Prostate gland (tissue), 2 donors: ENCODE data around the gene EXTL1. TPM values are rescaled to one million over a fixed set of nuclear protein-coding genes. Genes with fewer than 3 reads are reported as not detected.

Experiments used
- DNase-seq: peaks from one replicate; pipeline ENCODE4 v3.0.0-alpha.2; 2019; ENCODE audit warnings: low spot score
- H3K27ac ChIP-seq, 2 donors: fragments of 200-600 bp; sonication (generic); 2 replicates each; pipeline ENCODE4 v1.5.1; 2017 to 2019
- H3K27me3 ChIP-seq: fragments of 200-600 bp; sonication (generic); replicated peaks from 2 replicates; pipeline ENCODE4 v1.5.1; 2019; ENCODE audit not compliant: insufficient read depth
- H3K36me3 ChIP-seq, 2 donors: fragments of 200-600 bp; sonication (generic); 1 replicate in 1 of 2; 2 replicates in 1 of 2; pipeline versions ENCODE4 v1.5.1 to v1.8.1; 2017 to 2019
- H3K4me1 ChIP-seq: fragments of 200-600 bp; sonication (generic); replicated peaks from 2 replicates; pipeline ENCODE4 v1.5.1; 2019
- H3K4me3 ChIP-seq, 2 donors: fragments of 200-600 bp; sonication (generic); 2 replicates each; pipeline ENCODE4 v1.5.1; 2017 to 2019
- H3K9me3 ChIP-seq: fragments of 200-600 bp; sonication (generic); 2 replicates; pipeline ENCODE4 v1.5.1; 2017
- POLR2A ChIP-seq: fragments of 450-650 bp; IDR thresholded peaks from one replicate; pipeline ENCODE4 v1.6.1; 2016; ENCODE audit warnings: antibody characterized with exemption, mild to moderate bottlenecking
- POLR2AphosphoS5 ChIP-seq: sonication (generic); formaldehyde crosslinking; IDR thresholded peaks from one replicate; pipeline ENCODE4 v1.6.1; 2017; ENCODE audit warnings: antibody characterized with exemption
- WGBS: methylation state at CpG from one replicate; pipeline ENCODE4 v1.1.5; 2018; 5-methylcytosine and 5-hydroxymethylcytosine counted together
- intact Hi-C: fragments of 100-400 bp; cut with DNase I; formaldehyde crosslinking; loops from one replicate; pipeline ENCODE4 v1.14.2; 2022
- total RNA-seq, 2 donors: library from RNA; depleted of rRNA; stranded (reverse); fragments of >200 nt; gene quantifications; one replicate each; pipeline ENCODE4 v1.1.0, GENCODE V29; 2016
- TF ChIP-seq, protein P1 (sequence below), 4 experiments: fragments of 200-600 bp in 2 of 4; fragments of 450-650 bp in 2 of 4; sonication (generic) in 2 of 4; IDR thresholded peaks; 1 replicate in 3 of 4; 2 replicates in 1 of 4; pipeline ENCODE4 v1.5.1; 2016 to 2019; ENCODE audit warnings: antibody characterized with exemption in 4 of 4, mild to moderate bottlenecking in 2 of 4, moderate library complexity in 2 of 4

EXTL1 gene
- total RNA-seq, 2 donors from 2014 or later: 3.2 TPM; not detected in 1

- Histone ChIP-seq H3K4me1 (no peaks in the 10 kb centered on the region), H3K36me3 (no peaks in the 10 kb centered on the region), H3K27ac (no peak overlapping the region), H3K4me3 (no peak overlapping the region), H3K9me3 (no peaks in the 10 kb centered on the region), H3K27me3 (peaks cover 4% of the 10 kb centered on the region)
- DNase-seq: no peak
- TF ChIP-seq, protein P1, sequence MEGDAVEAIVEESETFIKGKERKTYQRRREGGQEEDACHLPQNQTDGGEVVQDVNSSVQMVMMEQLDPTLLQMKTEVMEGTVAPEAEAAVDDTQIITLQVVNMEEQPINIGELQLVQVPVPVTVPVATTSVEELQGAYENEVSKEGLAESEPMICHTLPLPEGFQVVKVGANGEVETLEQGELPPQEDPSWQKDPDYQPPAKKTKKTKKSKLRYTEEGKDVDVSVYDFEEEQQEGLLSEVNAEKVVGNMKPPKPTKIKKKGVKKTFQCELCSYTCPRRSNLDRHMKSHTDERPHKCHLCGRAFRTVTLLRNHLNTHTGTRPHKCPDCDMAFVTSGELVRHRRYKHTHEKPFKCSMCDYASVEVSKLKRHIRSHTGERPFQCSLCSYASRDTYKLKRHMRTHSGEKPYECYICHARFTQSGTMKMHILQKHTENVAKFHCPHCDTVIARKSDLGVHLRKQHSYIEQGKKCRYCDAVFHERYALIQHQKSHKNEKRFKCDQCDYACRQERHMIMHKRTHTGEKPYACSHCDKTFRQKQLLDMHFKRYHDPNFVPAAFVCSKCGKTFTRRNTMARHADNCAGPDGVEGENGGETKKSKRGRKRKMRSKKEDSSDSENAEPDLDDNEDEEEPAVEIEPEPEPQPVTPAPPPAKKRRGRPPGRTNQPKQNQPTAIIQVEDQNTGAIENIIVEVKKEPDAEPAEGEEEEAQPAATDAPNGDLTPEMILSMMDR (IDR thresholded peaks at IDR 0.05): no peak
- TF ChIP-seq POLR2A (no peak), POLR2AphosphoS5 (no peak)
- WGBS: 75% methylated on average over 8 of the region's 8 CpGs
- intact Hi-C loops: no loop called here
These were observed 7.0 kb downstream of the EXTL1 start for GRCh38 chr1:26028490-26028980.

DNA sequence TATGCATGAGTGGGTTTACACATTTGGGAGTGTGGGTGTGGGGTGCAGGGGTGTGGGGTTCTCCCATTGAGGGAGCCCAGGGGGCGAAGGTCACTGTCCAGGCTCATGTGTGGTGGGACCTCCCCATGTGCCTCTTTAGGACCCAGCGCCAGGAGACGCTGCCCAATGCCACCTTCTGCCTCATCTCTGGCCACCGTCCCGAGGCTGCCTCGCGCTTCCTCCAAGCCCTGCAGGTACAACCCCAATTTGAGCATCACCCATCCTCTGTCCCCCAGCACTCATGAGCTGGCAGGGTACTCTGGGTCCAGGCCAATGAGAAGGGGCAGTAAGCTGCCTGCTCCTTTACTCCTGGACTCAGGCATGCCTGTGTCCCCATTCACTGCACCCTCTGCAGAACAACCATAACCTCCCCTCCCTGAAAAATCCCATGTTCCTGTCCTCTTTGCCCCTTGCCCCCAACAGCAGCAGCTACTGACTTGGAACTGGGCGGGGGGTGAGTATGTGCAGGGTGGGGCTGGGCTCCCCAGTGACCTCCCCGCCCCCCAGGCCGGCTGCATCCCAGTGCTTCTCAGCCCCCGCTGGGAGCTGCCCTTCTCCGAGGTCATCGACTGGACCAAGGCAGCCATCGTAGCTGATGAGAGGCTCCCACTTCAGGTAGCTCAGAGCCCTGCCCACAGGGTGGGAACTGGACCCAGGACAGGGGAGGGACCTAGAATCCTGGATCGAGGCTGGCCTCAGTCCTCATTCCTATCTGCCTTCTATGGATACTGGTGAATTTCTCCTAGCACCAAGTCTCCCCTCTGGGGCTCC, 7.7 kb downstream of the EXTL1 start:
- intact Hi-C loops: no loop called here
- TF ChIP-seq POLR2AphosphoS5: no peak
- TF ChIP-seq, protein P1 (IDR thresholded peaks at IDR 0.05): no peak
- TF ChIP-seq POLR2A: no peak

DNA sequence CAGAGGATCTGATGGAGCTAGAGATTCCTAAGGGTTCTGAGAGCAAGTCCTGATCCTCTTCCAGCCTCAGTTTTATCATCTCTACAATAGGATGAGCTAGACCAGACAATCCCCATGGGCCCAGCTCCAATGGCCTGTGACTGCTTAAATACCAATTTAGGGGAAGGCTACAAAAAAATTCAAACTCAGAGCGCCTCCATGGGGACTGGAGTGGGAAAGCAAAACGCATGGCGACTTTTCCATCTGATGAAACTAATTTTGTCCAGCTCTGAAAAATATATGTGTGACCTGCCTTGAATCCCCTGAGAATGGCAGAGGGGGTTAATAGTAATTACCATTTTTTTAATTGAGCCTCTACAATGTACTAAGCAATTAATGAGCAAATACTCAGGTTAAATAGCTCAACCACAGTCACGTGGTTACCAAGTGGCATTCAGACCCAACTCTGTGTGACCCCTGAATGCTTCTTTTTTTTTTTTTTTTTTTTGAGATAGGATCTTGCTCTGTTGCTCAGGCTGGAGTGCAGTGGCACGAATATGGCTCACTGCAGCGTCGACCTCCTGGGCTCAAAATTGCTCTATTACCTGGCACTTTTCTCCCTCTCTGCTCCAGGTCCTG, 8.4 kb downstream of the EXTL1 start:
- Histone ChIP-seq H3K27ac (no peak overlapping the region), H3K4me3 (no peak overlapping the region), H3K36me3 (no peaks in the 10 kb centered on the region), H3K27me3 (peaks cover 4% of the 10 kb centered on the region), H3K4me1 (peaks cover 4% of the 10 kb centered on the region), H3K9me3 (no peaks in the 10 kb centered on the region)
- intact Hi-C loops: no loop called here
- TF ChIP-seq POLR2A (no peak), POLR2AphosphoS5 (no peak)
- TF ChIP-seq, protein P1 (IDR thresholded peaks at IDR 0.05): no peak
- WGBS: 82% methylated on average over 7 of the region's 7 CpGs
- DNase-seq: no peak

More for the DNA sequence above, 7.7 kb downstream of the EXTL1 start:
- H3K4me1 ChIP-seq: no peaks in the 10 kb centered on the region
- no peak for DNase-seq
- H3K9me3 ChIP-seq: no peaks in the 10 kb centered on the region
- no peak overlapping the region for H3K27ac ChIP-seq
- no peaks in the 10 kb centered on the region for H3K36me3 ChIP-seq
- H3K27me3 ChIP-seq: peaks cover 4% of the 10 kb centered on the region
- no peak overlapping the region for H3K4me3 ChIP-seq
- WGBS: 78% methylated on average over 14 of the region's 15 CpGs

GRCh38 chr1:26031196-26031595, 9.6 kb downstream of the EXTL1 start:
- no peak for DNase-seq
- intact Hi-C loops: no loop called here
- H3K27ac ChIP-seq: no peak overlapping the region
- no peaks in the 10 kb centered on the region for H3K36me3 ChIP-seq
- peaks cover 4% of the 10 kb centered on the region for H3K27me3 ChIP-seq
- WGBS: 84% methylated on average over 4 of the region's 4 CpGs
- no peak overlapping the region for H3K4me3 ChIP-seq
- TF ChIP-seq POLR2A: no peak
- TF ChIP-seq, protein P1 (IDR thresholded peaks at IDR 0.05): no peak
- no peak for TF ChIP-seq POLR2AphosphoS5
- H3K4me1 ChIP-seq: peaks cover 6% of the 10 kb centered on the region
- no peaks in the 10 kb centered on the region for H3K9me3 ChIP-seq
